GM10266 (cell line): ENCODE measurements around the gene AHSA1.
A peak's percentile ranks its signal among the peaks of the same experiment; 100 is the strongest.

Experiments
- DNase-seq: peaks from one replicate; pipeline ENCODE4 v3.0.0; 2012; ENCODE audit errors: extremely low spot score
- TF ChIP-seq, protein P1 (sequence below): IDR thresholded peaks from 2 replicates; pipeline ENCODE4 v1.5.1; 2012; ENCODE audit warnings: mild to moderate bottlenecking, low read depth; ENCODE audit not compliant: control insufficient read depth, insufficient read depth; ENCODE audit errors: missing control alignments

AHSA1 gene

DNA sequence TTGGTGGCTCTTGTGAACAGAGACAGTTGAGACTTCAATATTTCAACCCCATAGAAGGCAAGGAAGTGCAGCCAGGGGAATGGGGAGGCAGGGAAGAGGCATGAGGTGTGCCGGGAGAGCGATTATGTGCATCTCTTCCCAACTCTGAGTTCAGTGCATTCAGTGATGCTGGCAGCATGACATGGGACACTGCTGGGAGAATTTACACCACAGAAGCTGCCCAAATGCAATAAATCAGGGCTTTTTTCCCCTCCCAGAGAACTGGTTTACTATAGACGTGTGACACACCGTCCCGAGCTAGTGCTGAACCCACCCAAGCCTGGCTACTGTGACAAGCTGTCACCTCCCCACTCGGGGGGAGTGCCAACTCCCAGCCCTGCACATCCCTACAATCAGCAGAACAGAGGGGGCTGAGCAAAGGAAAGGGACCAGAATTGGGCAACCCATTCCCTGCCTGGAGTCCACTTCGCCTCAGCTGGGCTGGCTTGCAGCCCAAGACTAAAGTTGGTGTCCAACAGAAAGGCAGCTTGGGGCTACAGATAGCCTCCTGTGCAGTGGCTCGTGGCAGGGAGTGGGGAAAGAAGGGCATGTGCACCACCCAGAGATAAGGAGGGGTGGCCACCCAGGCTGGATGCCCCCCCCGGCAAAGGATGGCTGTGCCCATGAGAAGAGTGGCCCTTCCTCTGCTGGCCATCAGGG, 16.7 kb downstream of the AHSA1 start:
- TF ChIP-seq, protein P1, sequence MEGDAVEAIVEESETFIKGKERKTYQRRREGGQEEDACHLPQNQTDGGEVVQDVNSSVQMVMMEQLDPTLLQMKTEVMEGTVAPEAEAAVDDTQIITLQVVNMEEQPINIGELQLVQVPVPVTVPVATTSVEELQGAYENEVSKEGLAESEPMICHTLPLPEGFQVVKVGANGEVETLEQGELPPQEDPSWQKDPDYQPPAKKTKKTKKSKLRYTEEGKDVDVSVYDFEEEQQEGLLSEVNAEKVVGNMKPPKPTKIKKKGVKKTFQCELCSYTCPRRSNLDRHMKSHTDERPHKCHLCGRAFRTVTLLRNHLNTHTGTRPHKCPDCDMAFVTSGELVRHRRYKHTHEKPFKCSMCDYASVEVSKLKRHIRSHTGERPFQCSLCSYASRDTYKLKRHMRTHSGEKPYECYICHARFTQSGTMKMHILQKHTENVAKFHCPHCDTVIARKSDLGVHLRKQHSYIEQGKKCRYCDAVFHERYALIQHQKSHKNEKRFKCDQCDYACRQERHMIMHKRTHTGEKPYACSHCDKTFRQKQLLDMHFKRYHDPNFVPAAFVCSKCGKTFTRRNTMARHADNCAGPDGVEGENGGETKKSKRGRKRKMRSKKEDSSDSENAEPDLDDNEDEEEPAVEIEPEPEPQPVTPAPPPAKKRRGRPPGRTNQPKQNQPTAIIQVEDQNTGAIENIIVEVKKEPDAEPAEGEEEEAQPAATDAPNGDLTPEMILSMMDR: no peak
- no peak for DNase-seq

DNA sequence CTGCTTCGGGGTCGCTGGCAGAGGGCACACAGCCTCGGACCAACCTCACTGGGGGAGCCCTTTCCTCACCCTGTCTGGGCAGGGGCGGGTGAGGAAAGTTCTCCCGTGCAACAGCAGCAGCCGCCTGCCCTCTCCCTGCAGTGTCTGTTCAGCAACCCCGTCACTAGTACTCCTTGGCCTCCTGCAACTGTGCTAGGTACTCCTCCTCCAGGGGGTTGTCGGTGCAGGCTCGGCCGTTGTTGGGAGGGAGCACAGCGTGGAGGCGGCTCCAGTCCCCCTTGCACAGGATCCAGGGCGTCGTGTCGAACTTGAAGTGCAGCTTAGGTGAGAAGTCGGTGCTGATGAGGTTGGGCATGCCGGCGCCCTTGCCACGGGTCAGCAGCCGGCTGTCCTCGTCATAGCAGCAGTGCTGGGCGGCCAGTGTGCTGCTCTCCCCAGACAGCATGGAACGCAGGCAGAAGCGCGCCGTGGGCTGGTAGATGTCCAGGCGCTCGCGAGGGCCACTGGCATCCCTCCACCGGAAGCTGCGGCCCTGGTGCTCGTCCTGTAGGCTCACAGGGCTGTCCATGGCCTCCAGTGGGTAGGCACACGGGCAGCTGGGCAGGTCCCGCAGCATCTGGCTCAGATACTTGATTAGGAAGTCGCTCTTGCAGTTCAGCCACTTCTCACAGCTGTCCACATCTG, 17.7 kb downstream of the AHSA1 start:
- DNase-seq: no peak
- TF ChIP-seq, protein P1: no peak

DNA sequence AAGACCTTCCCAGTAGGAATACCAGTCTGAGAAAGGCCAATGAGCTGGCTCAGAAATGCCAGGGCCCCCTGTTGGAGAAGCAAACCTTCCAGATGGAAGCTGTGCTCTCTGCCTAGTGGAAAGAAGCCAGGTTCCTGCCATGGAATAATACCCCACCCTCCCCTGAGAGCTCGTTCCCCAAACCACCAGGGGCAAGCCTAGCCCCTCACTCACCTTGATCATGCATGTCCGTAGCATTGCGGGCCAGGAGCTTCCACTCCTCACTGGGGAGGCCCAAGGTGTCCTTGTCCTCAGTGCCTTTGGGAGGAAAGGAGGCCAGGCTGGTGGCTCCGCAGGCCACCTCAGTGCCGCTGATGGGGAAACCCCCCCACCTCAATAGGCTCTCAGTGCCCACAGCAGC, 20.1 kb downstream of the AHSA1 start:
- TF ChIP-seq, protein P1: no peak

DNA sequence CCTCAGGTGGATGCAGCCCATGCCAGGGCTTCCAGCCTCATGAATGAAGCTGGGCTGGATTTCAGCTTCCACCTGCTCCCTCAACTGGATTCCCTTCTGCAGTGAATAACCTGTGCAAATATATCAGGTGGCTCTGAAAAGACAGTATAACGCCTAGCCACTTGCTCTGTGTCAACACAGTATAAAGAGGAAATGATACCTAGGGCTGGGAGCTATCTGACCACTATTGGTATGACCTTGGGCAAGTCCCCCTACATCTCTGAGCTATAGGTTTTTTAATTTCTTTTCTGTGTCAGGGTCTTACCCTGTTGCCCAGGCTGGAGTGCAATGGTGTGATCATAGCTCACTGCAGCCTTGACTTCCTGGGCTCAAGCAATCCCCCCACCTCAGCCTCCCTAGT, 20.9 kb downstream of the AHSA1 start:
- TF ChIP-seq, protein P1: no peak
- peak; percentile 65 for DNase-seq

More for the DNA sequence above, 20.1 kb downstream of the AHSA1 start:
- DNase-seq: no peak

DNA sequence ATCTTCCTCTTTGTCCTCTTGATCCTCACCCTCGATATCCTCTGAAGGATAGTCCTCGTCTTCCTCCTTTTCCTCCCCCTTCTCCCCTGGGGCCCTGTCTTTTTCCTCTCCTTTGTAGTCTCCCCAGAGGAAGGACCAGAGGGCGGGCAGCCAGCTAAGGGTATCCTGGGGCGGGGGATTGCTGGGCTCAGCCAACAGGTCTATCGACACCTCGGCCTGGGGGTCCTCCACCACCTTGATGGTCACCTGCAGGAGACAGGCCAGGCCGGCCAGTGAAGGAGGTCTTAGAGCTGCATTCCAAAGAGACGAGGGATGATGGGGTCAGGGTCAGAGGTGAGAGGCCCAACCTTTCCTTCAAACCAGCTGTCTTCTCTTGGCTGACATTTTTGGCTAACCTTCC, 24.5 kb downstream of the AHSA1 start:
- no peak for DNase-seq
- TF ChIP-seq, protein P1: no peak

DNA sequence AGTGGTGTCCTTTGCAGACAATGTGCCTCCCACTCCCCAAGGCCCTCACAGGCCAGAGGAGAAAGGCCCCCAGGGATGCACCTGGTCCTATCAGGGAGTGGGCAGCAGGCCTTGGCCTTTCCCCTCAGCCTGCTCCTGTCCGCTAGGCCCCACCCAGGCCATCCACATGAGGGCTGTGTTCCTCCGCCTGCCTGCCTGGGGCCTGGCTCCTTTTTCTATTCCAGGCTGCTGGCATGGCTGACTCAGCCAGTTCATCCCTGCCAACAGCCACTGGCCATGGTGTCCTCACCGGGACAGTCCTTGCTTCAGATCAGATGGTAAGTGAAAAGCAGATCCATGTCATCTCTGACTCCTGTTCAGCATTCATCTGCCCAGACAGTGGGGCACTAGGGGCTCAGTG, 27.4 kb downstream of the AHSA1 start:
- TF ChIP-seq, protein P1: no peak
- DNase-seq: no peak
